OCI-LY1 (cell line): ENCODE measurements around the gene SPRY4.

Experiments used
- H2AFZ ChIP-seq: fragments of 200-600 bp; sonication (generic), shearing (Covaris generic); 2 replicates; pipeline ENCODE4 v1.6.0; 2014; ENCODE audit warnings: antibody characterized with exemption, mild to moderate bottlenecking, low read length
- H3F3A ChIP-seq: fragments of 200-600 bp; sonication (generic), shearing (Covaris generic); 2 replicates; pipeline ENCODE4 v1.6.0; 2014; ENCODE audit warnings: mild to moderate bottlenecking, antibody characterized with exemption, low read length, moderate library complexity; ENCODE audit not compliant: insufficient read depth
- H3K27ac ChIP-seq: fragments of 200-600 bp; sonication (generic); 2 replicates; pipeline ENCODE4 v1.5.1; 2014; ENCODE audit warnings: low read length, mixed run types, mild to moderate bottlenecking, low read depth; ENCODE audit not compliant: poor library complexity, severe bottlenecking
- H3K27me3 ChIP-seq: fragments of 200-600 bp; sonication (generic); 2 replicates; pipeline ENCODE4 v1.6.0; 2014; ENCODE audit warnings: antibody characterized with exemption, mild to moderate bottlenecking, low read length, moderate library complexity; ENCODE audit not compliant: insufficient read depth
- H3K36me3 ChIP-seq: fragments of 200-600 bp; sonication (generic); 2 replicates; pipeline ENCODE4 v1.6.1; 2014; ENCODE audit warnings: mild to moderate bottlenecking, antibody characterized with exemption, low read length, moderate library complexity, mixed read lengths; ENCODE audit not compliant: insufficient read depth
- H3K4me1 ChIP-seq: fragments of 200-600 bp; sonication (generic); 2 replicates; pipeline ENCODE4 v1.5.1; 2014; ENCODE audit warnings: mild to moderate bottlenecking, low read length, moderate library complexity; ENCODE audit not compliant: insufficient read depth, severe bottlenecking
- H3K4me2 ChIP-seq: fragments of 200-600 bp; sonication (generic), shearing (Covaris generic); 2 replicates; pipeline ENCODE4 v1.6.1; 2014; ENCODE audit warnings: low read length
- H3K4me3 ChIP-seq: fragments of 200-600 bp; sonication (generic); 2 replicates; pipeline ENCODE4 v1.5.1; 2014; ENCODE audit warnings: low read length, low read depth, mild to moderate bottlenecking, mixed read lengths; ENCODE audit not compliant: poor library complexity, severe bottlenecking
- H3K79me2 ChIP-seq: fragments of 200-600 bp; shearing (Covaris generic); 2 replicates; pipeline ENCODE4 v1.6.1; 2016; ENCODE audit warnings: mixed run types, low read length, mixed read lengths; ENCODE audit not compliant: insufficient read depth
- H3K9ac ChIP-seq: fragments of 200-600 bp; sonication (generic), shearing (Covaris generic); 2 replicates; pipeline ENCODE4 v1.6.1; 2014; ENCODE audit warnings: mild to moderate bottlenecking, low read length, mixed read lengths
- H3K9me2 ChIP-seq: fragments of 200-600 bp; sonication (generic), shearing (Covaris generic); 2 replicates; pipeline ENCODE4 v1.6.1; 2014; ENCODE audit warnings: low read depth, mild to moderate bottlenecking, low read length, mixed read lengths
- H3K9me3 ChIP-seq: fragments of 200-600 bp; shearing (Covaris generic); 2 replicates; pipeline ENCODE4 v1.6.1; 2014; ENCODE audit warnings: low read length, mixed read lengths
- H4K20me1 ChIP-seq: fragments of 200-600 bp; sonication (generic), shearing (Covaris generic); 2 replicates; pipeline ENCODE4 v1.6.0; 2016; ENCODE audit warnings: mild to moderate bottlenecking, low read length; ENCODE audit not compliant: insufficient read depth
- EZH2 ChIP-seq: fragments of 200-600 bp; sonication (generic), shearing (Covaris generic); IDR thresholded peaks from 2 replicates; pipeline ENCODE4 v1.8.0; 2017; ENCODE audit warnings: borderline replicate concordance, mixed run types, mild to moderate bottlenecking, antibody characterized with exemption, low read length, moderate library complexity, mixed read lengths
- TF ChIP-seq, protein P1 (sequence below): fragments of 200-600 bp; sonication (generic), shearing (Covaris generic); IDR thresholded peaks from 2 replicates; pipeline ENCODE4 v1.5.1; 2017; ENCODE audit warnings: mild to moderate bottlenecking, antibody characterized with exemption, low read length, moderate library complexity, mixed read lengths

SPRY4 gene

DNA sequence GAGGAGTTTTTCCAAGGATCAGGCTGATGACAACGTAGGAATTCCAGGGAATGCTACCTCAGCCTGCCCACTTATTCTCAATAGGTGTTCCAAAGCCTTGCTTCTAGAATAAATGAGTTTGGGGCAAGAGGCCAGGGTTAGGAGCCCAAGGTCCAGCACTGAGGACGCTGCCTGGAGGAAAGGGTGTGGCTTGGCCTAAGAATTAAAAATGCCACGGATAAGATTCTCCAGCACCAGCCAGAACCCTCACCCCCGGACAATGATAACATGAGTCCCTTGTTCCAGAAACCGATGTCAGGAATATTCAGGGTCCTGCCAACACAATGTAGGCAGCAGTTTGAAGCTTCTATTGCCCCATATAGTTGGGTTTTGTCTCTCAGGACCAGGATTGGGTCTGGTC lies 7.6 kb downstream of the SPRY4 start:
- no peaks in the 10 kb centered on the region for H3K4me1 ChIP-seq
- no peak overlapping the region for H3K4me3 ChIP-seq
- H4K20me1 ChIP-seq: no peaks in the 10 kb centered on the region
- no peak overlapping the region for H3K27ac ChIP-seq
- H3K9me2 ChIP-seq: no peaks in the 10 kb centered on the region
- H3K9ac ChIP-seq: no peak overlapping the region
- no peaks in the 10 kb centered on the region for H3K79me2 ChIP-seq
- H3K36me3 ChIP-seq: no peaks in the 10 kb centered on the region
- no peak overlapping the region for H2AFZ ChIP-seq
- TF ChIP-seq, protein P1, sequence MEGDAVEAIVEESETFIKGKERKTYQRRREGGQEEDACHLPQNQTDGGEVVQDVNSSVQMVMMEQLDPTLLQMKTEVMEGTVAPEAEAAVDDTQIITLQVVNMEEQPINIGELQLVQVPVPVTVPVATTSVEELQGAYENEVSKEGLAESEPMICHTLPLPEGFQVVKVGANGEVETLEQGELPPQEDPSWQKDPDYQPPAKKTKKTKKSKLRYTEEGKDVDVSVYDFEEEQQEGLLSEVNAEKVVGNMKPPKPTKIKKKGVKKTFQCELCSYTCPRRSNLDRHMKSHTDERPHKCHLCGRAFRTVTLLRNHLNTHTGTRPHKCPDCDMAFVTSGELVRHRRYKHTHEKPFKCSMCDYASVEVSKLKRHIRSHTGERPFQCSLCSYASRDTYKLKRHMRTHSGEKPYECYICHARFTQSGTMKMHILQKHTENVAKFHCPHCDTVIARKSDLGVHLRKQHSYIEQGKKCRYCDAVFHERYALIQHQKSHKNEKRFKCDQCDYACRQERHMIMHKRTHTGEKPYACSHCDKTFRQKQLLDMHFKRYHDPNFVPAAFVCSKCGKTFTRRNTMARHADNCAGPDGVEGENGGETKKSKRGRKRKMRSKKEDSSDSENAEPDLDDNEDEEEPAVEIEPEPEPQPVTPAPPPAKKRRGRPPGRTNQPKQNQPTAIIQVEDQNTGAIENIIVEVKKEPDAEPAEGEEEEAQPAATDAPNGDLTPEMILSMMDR: no peak
- TF ChIP-seq EZH2: no peak
- H3K27me3 ChIP-seq: 0 out of 2 replicates have a peak, but pooled peaks cover 7% of the 10 kb centered on the region
- no peak overlapping the region for H3K4me2 ChIP-seq
- H3K9me3 ChIP-seq: no peaks in the 10 kb centered on the region
- H3F3A ChIP-seq: no peaks in the 10 kb centered on the region

DNA sequence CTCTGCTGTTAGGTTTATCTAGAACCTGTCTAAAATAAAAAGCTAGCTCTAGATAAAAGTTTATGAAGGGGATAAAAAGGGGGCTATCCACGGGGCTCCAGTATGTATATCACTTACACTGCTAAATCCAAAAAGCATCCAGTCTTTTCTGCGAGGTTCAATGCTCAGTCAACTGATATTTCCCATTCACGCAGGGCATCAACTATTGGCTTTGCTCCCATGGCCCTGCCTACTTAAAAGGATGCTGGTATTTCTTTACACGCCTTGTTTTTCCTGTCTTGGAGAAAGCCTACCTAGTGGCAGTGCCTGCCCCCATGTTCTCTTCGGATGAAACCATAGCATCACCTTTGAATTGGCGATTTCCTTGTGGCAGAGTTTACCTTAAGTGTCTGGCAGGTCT lies 8.1 kb downstream of the SPRY4 start:
- H3K4me2 ChIP-seq: no peak overlapping the region
- no peak overlapping the region for H3K4me3 ChIP-seq
- no peaks in the 10 kb centered on the region for H4K20me1 ChIP-seq

DNA sequence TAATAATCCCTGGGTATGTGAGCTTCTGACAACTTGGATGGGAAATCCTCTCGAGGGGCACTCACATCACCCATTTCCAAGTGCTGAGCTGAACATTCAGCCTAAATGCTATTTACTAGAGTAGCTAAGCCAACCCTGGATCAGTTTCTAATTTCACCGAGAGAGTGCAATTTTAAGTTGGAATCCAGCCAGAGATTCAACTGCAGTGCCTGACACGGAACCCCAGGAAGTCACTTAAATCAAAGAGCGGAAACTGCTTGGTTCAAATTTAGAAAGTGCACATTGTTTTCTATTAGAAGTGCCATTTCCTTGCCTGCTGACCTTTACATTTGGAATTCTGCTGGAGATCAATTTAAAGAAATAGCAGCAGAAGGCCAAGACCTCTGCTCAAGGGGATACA lies 8.8 kb downstream of the SPRY4 start:
- Histone ChIP-seq H3K36me3 (no peaks in the 10 kb centered on the region), H4K20me1 (no peaks in the 10 kb centered on the region), H3K9ac (no peak overlapping the region), H3K27me3 (0 out of 2 replicates have a peak, but pooled peaks cover 6% of the 10 kb centered on the region), H3K9me3 (no peaks in the 10 kb centered on the region), H3K4me2 (no peak overlapping the region), H3K27ac (no peak overlapping the region), H3K79me2 (no peaks in the 10 kb centered on the region), H2AFZ (no peak overlapping the region), H3K4me3 (no peak overlapping the region), H3K4me1 (no peaks in the 10 kb centered on the region), H3F3A (no peaks in the 10 kb centered on the region), H3K9me2 (no peaks in the 10 kb centered on the region)
- no peak for TF ChIP-seq EZH2
- TF ChIP-seq, protein P1: no peak

More for the DNA sequence above, 8.1 kb downstream of the SPRY4 start:
- no peak overlapping the region for H2AFZ ChIP-seq
- H3K9me3 ChIP-seq: no peaks in the 10 kb centered on the region
- H3K27me3 ChIP-seq: 0 out of 2 replicates have a peak, but pooled peaks cover 7% of the 10 kb centered on the region
- H3K27ac ChIP-seq: no peak overlapping the region
- no peaks in the 10 kb centered on the region for H3K36me3 ChIP-seq
- no peaks in the 10 kb centered on the region for H3K4me1 ChIP-seq
- H3K79me2 ChIP-seq: no peaks in the 10 kb centered on the region
- no peak for TF ChIP-seq EZH2
- TF ChIP-seq, protein P1: no peak
- no peak overlapping the region for H3K9ac ChIP-seq
- no peaks in the 10 kb centered on the region for H3F3A ChIP-seq
- H3K9me2 ChIP-seq: no peaks in the 10 kb centered on the region
